K562 (cell line): ENCODE measurements around the gene ATP9B. TPM values are rescaled to one million over a fixed set of nuclear protein-coding genes. Genes with fewer than 3 reads are reported as not detected.

Experiments used
- ADNP ChIP-seq: fragments of 200-800 bp; sonication (Bioruptor generic); IDR thresholded peaks from 2 replicates; pipeline ENCODE4 v1.6.1; 2016; ENCODE audit warnings: missing genetic modification characterization, missing compliant biosample characterization
- CAMTA2 ChIP-seq: fragments of 250-450 bp; sonication (Bioruptor Pico); conservative IDR thresholded peaks from 2 replicates; pipeline ENCODE4 v1.5.1; 2022
- L3MBTL2 ChIP-seq: fragments of 450-650 bp; IDR thresholded peaks from 2 replicates; pipeline ENCODE4 v1.6.1; 2016; ENCODE audit warnings: mild to moderate bottlenecking, moderate library complexity
- RAD21 ChIP-seq, 2 experiments: fragments of 250-450 bp in 1 of 2; fragments of 450-650 bp in 1 of 2; sonication (Bioruptor Pico) in 1 of 2; formaldehyde crosslinking in 1 of 2; IDR thresholded peaks in 1 of 2; conservative IDR thresholded peaks in 1 of 2; 2 replicates each; pipeline versions ENCODE4 v1.4.0 to v1.8.0; 2020 to 2022; ENCODE audit warnings: mild to moderate bottlenecking in 2 of 2, moderate library complexity in 1 of 2
- TCF7 ChIP-seq: sonication (generic); IDR thresholded peaks from 2 replicates; pipeline ENCODE4 v1.6.1; 2016; ENCODE audit warnings: antibody characterized with exemption, borderline replicate concordance
- ZFX ChIP-seq: sonication (generic); formaldehyde crosslinking; IDR thresholded peaks from 2 replicates; pipeline ENCODE4 v1.8.0; 2022; ENCODE audit warnings: mild to moderate bottlenecking, missing genetic modification reagents, moderate library complexity
- polyA plus RNA-seq, 8 experiments: library from polyadenylated mRNA; depleted of rRNA in 4 of 8; stranded (reverse) in 5 of 8; unstranded in 3 of 8; fragments of >200 nt; fragmentation: Nextera tagmentation in 2 of 8; fragmentation: Illumina TruSeq in 1 of 8; extraction: Ambion mirVana in 2 of 8; extraction: Trizol in 1 of 8; gene quantifications; 2 replicates each; pipeline versions ENCODE4 v1.2.1 to v1.2.3, GENCODE V29; 2011 to 2014; ENCODE audit warnings: inconsistent platforms in 1 of 8, missing spikeins in 1 of 8
- total RNA-seq, 7 experiments: library from RNA; depleted of rRNA in 6 of 7; stranded (reverse); fragments of >200 nt in 6 of 7; fragmentation: Illumina TruSeq in 2 of 7; extraction: Trizol in 2 of 7; gene quantifications; 2 replicates each; pipeline versions ENCODE4 v1.2.1 to v1.2.3, GENCODE V29; 2011 to 2021; ENCODE audit warnings: low replicate concordance in 1 of 7
- TF ChIP-seq, protein P1 (sequence below), 2 experiments: fragments of 450-650 bp; formaldehyde crosslinking in 1 of 2; IDR thresholded peaks; 2 replicates each; pipeline versions ENCODE4 v1.4.0 to v1.6.1; 2014 to 2020; ENCODE audit warnings: mild to moderate bottlenecking in 2 of 2, borderline replicate concordance in 1 of 2, low read depth in 1 of 2
- TF ChIP-seq, protein P2 (sequence below), 2 experiments: fragments of 450-650 bp in 1 of 2; sonication (generic) in 1 of 2; formaldehyde crosslinking in 1 of 2; IDR thresholded peaks; 2 replicates each; pipeline versions ENCODE4 v1.7.1 to v1.9.0; 2016 to 2022; ENCODE audit warnings: inconsistent platforms in 1 of 2, mild to moderate bottlenecking in 1 of 2, missing genetic modification reagents in 1 of 2

ATP9B gene
- total and polyA plus RNA-seq, 9 of the 15 experiments (the other 6 are each of a cell fraction or from before 2014, with no cell fraction given) = 0.66 to 13.2 (median 7.9) TPM

DNA sequence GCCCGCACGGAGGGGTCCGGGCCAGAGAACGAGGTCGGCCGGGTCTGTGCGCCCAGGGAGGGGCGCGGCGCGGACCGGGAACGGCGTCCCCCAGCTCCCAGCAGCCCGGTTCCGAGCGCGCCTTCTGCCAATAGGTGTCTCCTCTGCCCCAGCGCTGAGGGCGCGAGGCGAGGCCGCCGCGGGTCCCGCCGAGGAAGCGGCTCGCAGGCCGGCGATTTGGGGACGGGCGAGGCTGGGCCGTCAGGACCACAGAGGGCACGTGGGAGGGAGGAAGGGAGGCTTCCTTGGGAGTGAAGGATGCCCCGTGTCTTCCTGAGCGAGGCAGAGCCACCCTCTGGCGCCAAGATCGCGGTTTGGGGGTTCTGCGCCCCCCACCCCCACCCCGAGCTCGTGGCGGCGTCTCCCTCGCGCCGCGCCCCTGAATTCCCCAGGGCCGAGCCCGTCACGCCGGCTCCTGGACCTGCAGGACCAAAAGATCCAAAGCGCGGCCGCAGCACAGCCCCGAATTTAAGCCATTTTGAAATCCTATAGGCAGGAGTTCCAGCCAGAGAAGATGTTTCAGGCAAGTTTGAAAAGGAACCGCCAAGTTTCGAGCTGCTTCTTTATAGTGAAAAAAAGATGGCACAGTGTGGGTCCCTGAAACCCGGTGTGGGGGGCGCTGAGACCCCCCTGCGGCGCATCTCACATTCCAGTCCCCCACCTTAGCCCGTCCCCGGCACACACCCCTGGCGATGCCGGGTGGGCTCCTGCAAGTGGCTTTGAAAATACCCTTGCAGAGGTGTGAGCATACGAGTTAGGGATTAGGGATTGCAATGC, 327.4 kb downstream of the ATP9B start (continued):
- TF ChIP-seq, protein P1, sequence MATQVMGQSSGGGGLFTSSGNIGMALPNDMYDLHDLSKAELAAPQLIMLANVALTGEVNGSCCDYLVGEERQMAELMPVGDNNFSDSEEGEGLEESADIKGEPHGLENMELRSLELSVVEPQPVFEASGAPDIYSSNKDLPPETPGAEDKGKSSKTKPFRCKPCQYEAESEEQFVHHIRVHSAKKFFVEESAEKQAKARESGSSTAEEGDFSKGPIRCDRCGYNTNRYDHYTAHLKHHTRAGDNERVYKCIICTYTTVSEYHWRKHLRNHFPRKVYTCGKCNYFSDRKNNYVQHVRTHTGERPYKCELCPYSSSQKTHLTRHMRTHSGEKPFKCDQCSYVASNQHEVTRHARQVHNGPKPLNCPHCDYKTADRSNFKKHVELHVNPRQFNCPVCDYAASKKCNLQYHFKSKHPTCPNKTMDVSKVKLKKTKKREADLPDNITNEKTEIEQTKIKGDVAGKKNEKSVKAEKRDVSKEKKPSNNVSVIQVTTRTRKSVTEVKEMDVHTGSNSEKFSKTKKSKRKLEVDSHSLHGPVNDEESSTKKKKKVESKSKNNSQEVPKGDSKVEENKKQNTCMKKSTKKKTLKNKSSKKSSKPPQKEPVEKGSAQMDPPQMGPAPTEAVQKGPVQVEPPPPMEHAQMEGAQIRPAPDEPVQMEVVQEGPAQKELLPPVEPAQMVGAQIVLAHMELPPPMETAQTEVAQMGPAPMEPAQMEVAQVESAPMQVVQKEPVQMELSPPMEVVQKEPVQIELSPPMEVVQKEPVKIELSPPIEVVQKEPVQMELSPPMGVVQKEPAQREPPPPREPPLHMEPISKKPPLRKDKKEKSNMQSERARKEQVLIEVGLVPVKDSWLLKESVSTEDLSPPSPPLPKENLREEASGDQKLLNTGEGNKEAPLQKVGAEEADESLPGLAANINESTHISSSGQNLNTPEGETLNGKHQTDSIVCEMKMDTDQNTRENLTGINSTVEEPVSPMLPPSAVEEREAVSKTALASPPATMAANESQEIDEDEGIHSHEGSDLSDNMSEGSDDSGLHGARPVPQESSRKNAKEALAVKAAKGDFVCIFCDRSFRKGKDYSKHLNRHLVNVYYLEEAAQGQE (IDR thresholded peaks at IDR 0.05; ENCODE audit: borderline replicate concordance) = peak; percentile 22; the same call in 1 of the 2 replicates
- TF ChIP-seq, protein P1 (CRISPR knock-in tag; IDR thresholded peaks at IDR 0.05; ENCODE audit: low read depth) = no peak
- TF ChIP-seq ADNP (tag) = no peak
- peak; percentile 65; the same call in 1 of the 2 replicates for TF ChIP-seq L3MBTL2
- peak; percentile 33 to 59 for TF ChIP-seq RAD21 (CRISPR knock-in tag; conservative IDR thresholded peaks at IDR 0.05 in 1 of 2, IDR thresholded peaks at IDR 0.05 in 1 of 2)
- TF ChIP-seq, protein P2, sequence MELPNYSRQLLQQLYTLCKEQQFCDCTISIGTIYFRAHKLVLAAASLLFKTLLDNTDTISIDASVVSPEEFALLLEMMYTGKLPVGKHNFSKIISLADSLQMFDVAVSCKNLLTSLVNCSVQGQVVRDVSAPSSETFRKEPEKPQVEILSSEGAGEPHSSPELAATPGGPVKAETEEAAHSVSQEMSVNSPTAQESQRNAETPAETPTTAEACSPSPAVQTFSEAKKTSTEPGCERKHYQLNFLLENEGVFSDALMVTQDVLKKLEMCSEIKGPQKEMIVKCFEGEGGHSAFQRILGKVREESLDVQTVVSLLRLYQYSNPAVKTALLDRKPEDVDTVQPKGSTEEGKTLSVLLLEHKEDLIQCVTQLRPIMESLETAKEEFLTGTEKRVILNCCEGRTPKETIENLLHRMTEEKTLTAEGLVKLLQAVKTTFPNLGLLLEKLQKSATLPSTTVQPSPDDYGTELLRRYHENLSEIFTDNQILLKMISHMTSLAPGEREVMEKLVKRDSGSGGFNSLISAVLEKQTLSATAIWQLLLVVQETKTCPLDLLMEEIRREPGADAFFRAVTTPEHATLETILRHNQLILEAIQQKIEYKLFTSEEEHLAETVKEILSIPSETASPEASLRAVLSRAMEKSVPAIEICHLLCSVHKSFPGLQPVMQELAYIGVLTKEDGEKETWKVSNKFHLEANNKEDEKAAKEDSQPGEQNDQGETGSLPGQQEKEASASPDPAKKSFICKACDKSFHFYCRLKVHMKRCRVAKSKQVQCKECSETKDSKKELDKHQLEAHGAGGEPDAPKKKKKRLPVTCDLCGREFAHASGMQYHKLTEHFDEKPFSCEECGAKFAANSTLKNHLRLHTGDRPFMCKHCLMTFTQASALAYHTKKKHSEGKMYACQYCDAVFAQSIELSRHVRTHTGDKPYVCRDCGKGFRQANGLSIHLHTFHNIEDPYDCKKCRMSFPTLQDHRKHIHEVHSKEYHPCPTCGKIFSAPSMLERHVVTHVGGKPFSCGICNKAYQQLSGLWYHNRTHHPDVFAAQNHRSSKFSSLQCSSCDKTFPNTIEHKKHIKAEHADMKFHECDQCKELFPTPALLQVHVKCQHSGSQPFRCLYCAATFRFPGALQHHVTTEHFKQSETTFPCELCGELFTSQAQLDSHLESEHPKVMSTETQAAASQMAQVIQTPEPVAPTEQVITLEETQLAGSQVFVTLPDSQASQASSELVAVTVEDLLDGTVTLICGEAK (IDR thresholded peaks at IDR 0.05) = no peak
- TF ChIP-seq, protein P2 (CRISPR knock-in tag; IDR thresholded peaks at IDR 0.05) = no peak
- TF ChIP-seq CAMTA2 (CRISPR knock-in tag) = no peak
- TF ChIP-seq TCF7 = no peak
- peak; percentile 70 for TF ChIP-seq ZFX
